Activated CD4-positive, alpha-beta T cell treated with anti-CD3 and anti-CD28 coated beads, Interleukin-2, amount 10 ng/mL, durations not matched to agents 7 days and 5 days (primary cell): ENCODE results near the gene ISL1. TPM values are rescaled to one million over a fixed set of nuclear protein-coding genes. Genes with fewer than 3 reads are reported as not detected.

Experiments
- CTCF ChIA-PET: fragments of 350-600 bp; sonication (Branson Sonifier 250); formaldehyde crosslinking; loops from one replicate; lab custom pipeline; 2021; ENCODE audit warnings: antibody characterized with exemption; lab: Charles Lee
- POLR2A ChIA-PET: fragments of 350-600 bp; sonication (Branson Sonifier 250); formaldehyde crosslinking; loops from one replicate; lab custom pipeline; 2021; ENCODE audit warnings: antibody characterized with exemption; lab: Charles Lee
- DNase-seq: peaks from one replicate; pipeline ENCODE4 v3.0.0-alpha.2; 2020
- H3K27ac Mint-ChIP-seq: one replicate; pipeline ENCODE4 v1.8.0; 2021; ENCODE audit warnings: mild to moderate bottlenecking, moderate library complexity, mixed read lengths
- H3K27me3 Mint-ChIP-seq: one replicate; pipeline ENCODE4 v1.8.0; 2021; ENCODE audit warnings: mixed read lengths
- H3K36me3 Mint-ChIP-seq: one replicate; pipeline ENCODE4 v1.8.0; 2021; ENCODE audit warnings: low read depth, mixed read lengths
- H3K4me1 Mint-ChIP-seq: one replicate; pipeline ENCODE4 v1.8.0; 2021; ENCODE audit warnings: mixed read lengths
- H3K4me3 Mint-ChIP-seq: one replicate; pipeline ENCODE4 v1.8.0; 2021; ENCODE audit warnings: mild to moderate bottlenecking, moderate library complexity, mixed read lengths
- H3K9me3 Mint-ChIP-seq: one replicate; pipeline ENCODE4 v1.8.0; 2021; ENCODE audit warnings: mixed read lengths
- total RNA-seq, 2 experiments: library from RNA; stranded (reverse); gene quantifications; one replicate each; pipeline ENCODE4 v1.2.3, GENCODE V29; 2021

The ISL1 gene
- total RNA-seq, 2 experiments from 2014 or later, result not detected

- H3K27me3 Mint-ChIP-seq, result no peaks in the 10 kb centered on the region
- POLR2A ChIA-PET, result no interaction called here
- H3K9me3 Mint-ChIP-seq, result no peaks in the 10 kb centered on the region
Observed at GRCh38 chr5:51433052-51433710, 49.9 kb downstream of the ISL1 start.

GRCh38 chr5:51439232-51439631 lies 56.0 kb downstream of the ISL1 start:
- no peaks in the 10 kb centered on the region for H3K4me1 Mint-ChIP-seq
- CTCF ChIA-PET, result no interaction called here
- no peak overlapping the region for H3K4me3 Mint-ChIP-seq
- no peaks in the 10 kb centered on the region for H3K36me3 Mint-ChIP-seq
- no peak overlapping the region for H3K27ac Mint-ChIP-seq
- DNase-seq, result no peak
- H3K9me3 Mint-ChIP-seq, result peaks cover 3% of the 10 kb centered on the region
- H3K27me3 Mint-ChIP-seq, result no peaks in the 10 kb centered on the region
- POLR2A ChIA-PET, result no interaction called here

More at GRCh38 chr5:51433052-51433710, 49.9 kb downstream of the ISL1 start:
- Mint-ChIP-seq H3K4me1 (no peaks in the 10 kb centered on the region), H3K27ac (no peak overlapping the region), H3K36me3 (no peaks in the 10 kb centered on the region), H3K4me3 (no peak overlapping the region)
- CTCF ChIA-PET, result no interaction called here
- no peak for DNase-seq
